ENCODE measurements around the gene STRAP. TPM values are rescaled to one million over a fixed set of nuclear protein-coding genes. Genes with fewer than 3 reads are reported as not detected.
"Not testable (repeated sequence)": the region's sequence is repeated elsewhere in the genome, so short reads cannot be mapped to it uniquely, and the experiment has no call there.

Gene STRAP
- total RNA-seq, 1 donor from 2014 or later = 82.4 TPM

GRCh38 chr12:15897433-15897832 lies 15.2 kb downstream of the STRAP start:
- no peak for FAIRE-seq

DNA sequence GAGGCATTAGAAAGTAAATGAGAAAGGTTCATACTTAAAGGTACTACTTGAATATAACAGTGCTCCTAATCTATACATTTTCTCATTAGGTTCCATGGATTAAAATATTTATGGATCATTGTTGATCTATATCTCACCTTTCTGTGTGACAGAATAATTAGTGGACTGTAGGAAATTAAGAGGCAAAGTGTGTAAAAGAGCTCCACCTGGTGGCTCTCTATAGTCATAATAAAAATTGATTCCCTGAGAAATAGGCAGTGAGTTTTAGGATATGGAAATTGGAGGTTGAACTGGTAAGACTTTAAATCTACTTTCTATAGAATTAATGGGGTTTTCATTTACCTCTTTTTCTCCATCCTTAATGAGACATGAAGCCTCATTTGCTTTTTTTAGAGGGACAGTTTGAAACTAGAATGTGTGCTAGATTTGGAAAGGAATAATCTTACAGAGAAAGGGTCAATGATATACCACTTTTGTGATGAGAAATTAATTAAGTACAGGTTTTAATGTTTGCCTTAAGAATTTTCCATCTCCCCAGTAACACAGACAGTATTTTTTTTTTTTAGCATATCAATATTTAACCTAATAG lies 17.2 kb downstream of the STRAP start:
- no peak for FAIRE-seq
- DNase-seq (ENCODE audit: low read depth) = peak; percentile 37
- H3K27me3 ChIP-seq (ENCODE audit: control insufficient read depth, insufficient read depth, low read length) = no peaks in the 10 kb centered on the region
- peaks cover 11% of the 10 kb centered on the region for H3K36me3 ChIP-seq (ENCODE audit: control insufficient read depth, insufficient read depth, low read length)
- H3K4me3 ChIP-seq (ENCODE audit: low read depth, low read length) = no peak overlapping the region
- TF ChIP-seq, protein P1, sequence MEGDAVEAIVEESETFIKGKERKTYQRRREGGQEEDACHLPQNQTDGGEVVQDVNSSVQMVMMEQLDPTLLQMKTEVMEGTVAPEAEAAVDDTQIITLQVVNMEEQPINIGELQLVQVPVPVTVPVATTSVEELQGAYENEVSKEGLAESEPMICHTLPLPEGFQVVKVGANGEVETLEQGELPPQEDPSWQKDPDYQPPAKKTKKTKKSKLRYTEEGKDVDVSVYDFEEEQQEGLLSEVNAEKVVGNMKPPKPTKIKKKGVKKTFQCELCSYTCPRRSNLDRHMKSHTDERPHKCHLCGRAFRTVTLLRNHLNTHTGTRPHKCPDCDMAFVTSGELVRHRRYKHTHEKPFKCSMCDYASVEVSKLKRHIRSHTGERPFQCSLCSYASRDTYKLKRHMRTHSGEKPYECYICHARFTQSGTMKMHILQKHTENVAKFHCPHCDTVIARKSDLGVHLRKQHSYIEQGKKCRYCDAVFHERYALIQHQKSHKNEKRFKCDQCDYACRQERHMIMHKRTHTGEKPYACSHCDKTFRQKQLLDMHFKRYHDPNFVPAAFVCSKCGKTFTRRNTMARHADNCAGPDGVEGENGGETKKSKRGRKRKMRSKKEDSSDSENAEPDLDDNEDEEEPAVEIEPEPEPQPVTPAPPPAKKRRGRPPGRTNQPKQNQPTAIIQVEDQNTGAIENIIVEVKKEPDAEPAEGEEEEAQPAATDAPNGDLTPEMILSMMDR (IDR thresholded peaks at IDR 0.05; ENCODE audit: insufficient read depth, low read length, severe bottlenecking) = peak; percentile 38

More at GRCh38 chr12:15897433-15897832, 15.2 kb downstream of the STRAP start:
- no peaks in the 10 kb centered on the region for H3K27me3 ChIP-seq (ENCODE audit: control insufficient read depth, insufficient read depth, low read length)
- no peak for DNase-seq (ENCODE audit: low read depth)
- TF ChIP-seq, protein P1 (IDR thresholded peaks at IDR 0.05; ENCODE audit: insufficient read depth, low read length, severe bottlenecking) = no peak
- H3K4me3 ChIP-seq (ENCODE audit: low read depth, low read length) = no peak overlapping the region
- H3K36me3 ChIP-seq (ENCODE audit: control insufficient read depth, insufficient read depth, low read length) = peaks cover 12% of the 10 kb centered on the region

GRCh38 chr12:15904378-15904920 lies 22.3 kb downstream of the STRAP start:
- TF ChIP-seq, protein P1 (IDR thresholded peaks at IDR 0.05; ENCODE audit: insufficient read depth, low read length, severe bottlenecking) = no peak
- H3K4me3 ChIP-seq (ENCODE audit: low read depth, low read length) = no peak overlapping the region
- DNase-seq (ENCODE audit: low read depth) (no peak), FAIRE-seq (no peak)
- no peaks in the 10 kb centered on the region for H3K27me3 ChIP-seq (ENCODE audit: control insufficient read depth, insufficient read depth, low read length)
- H3K36me3 ChIP-seq (ENCODE audit: control insufficient read depth, insufficient read depth, low read length) = peaks cover 8% of the 10 kb centered on the region

GRCh38 chr12:15910468-15910863 lies 28.3 kb downstream of the STRAP start:
- TF ChIP-seq, protein P1 (IDR thresholded peaks at IDR 0.05; ENCODE audit: insufficient read depth, low read length, severe bottlenecking) = no peak
- Histone ChIP-seq H3K27me3 (ENCODE audit: control insufficient read depth, insufficient read depth, low read length) (no peaks in the 10 kb centered on the region), H3K4me3 (ENCODE audit: low read depth, low read length) (no peak overlapping the region), H3K36me3 (ENCODE audit: control insufficient read depth, insufficient read depth, low read length) (peaks cover 2% of the 10 kb centered on the region)
- DNase-seq (ENCODE audit: low read depth) (no peak), FAIRE-seq (no peak)

- Histone ChIP-seq H3K36me3 (ENCODE audit: control insufficient read depth, insufficient read depth, low read length) (peaks cover 2% of the 10 kb centered on the region), H3K27me3 (ENCODE audit: control insufficient read depth, insufficient read depth, low read length) (no peaks in the 10 kb centered on the region), H3K4me3 (ENCODE audit: low read depth, low read length) (peak within 1 kb of the TSS; percentile 85)
- FAIRE-seq (no peak), DNase-seq (ENCODE audit: low read depth) (peak; percentile 66)
- TF ChIP-seq, protein P1 (IDR thresholded peaks at IDR 0.05; ENCODE audit: insufficient read depth, low read length, severe bottlenecking) = peak; percentile 4
Measured at GRCh38 chr12:15910864-15911721, 28.9 kb downstream of the STRAP start, which contains the start of gene DERA. TSS of gene DERA (plus strand) at chr12:15911332. CDS start at chr12:15911384, 52 bp downstream.

DNA sequence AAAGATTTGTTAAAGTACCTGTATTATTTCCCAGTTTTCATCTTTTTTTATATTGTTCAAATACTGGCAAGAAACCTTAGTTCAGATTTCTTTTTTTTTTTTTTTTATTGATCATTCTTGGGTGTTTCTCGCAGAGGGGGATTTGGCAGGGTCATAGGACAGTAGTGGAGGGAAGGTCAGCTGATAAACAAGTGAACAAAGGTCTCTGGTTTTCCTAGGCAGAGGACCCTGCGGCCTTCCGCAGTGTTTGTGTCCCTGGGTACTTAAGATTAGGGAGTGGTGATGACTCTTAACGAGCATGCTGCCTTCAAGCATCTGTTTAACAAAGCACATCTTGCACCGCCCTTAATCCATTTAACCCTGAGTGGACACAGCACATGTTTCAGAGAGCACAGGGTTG lies 29.7 kb downstream of the STRAP start:
- not testable (repeated sequence) for FAIRE-seq; DNase-seq (ENCODE audit: low read depth); H3K27me3 ChIP-seq (ENCODE audit: control insufficient read depth, insufficient read depth, low read length); H3K36me3 ChIP-seq (ENCODE audit: control insufficient read depth, insufficient read depth, low read length)
- peak overlapping the region; percentile 85 for H3K4me3 ChIP-seq (ENCODE audit: low read depth, low read length)

DNA sequence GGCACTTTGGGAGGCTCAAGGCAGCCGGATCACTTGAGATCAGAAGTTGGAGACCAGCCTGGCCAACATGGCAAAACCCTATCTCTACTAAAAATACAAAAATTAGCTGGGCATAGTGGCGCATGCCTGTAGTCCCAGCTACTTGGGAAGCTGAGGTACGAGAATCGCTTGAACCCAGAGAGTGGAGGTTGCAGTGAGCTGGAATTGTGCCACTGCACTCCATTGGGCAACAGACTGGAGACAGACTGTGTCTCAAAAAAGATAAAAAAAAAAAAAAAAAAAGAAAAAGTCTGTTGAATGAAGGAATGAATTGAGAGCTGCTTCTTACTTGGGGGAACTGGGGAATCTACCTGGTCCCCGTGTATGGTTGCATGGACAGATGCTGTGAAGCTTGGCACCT lies 31.9 kb downstream of the STRAP start:
- not testable (repeated sequence) for H3K4me3 ChIP-seq (ENCODE audit: low read depth, low read length); DNase-seq (ENCODE audit: low read depth); H3K36me3 ChIP-seq (ENCODE audit: control insufficient read depth, insufficient read depth, low read length); H3K27me3 ChIP-seq (ENCODE audit: control insufficient read depth, insufficient read depth, low read length); FAIRE-seq

Data from bronchial epithelial cell (primary cell).